OCI-LY7 (cell line): ENCODE measurements around the gene MYH11. TPM values are rescaled to one million over a fixed set of nuclear protein-coding genes. Genes with fewer than 3 reads are reported as not detected.

Source experiments
- BruUV-seq: library from RNA; stranded (reverse); fragments of 400-500 nt; replicated peaks from 2 replicates; lab custom pipeline; 2021; lab: Mats Ljungman, UMichigan
- CTCF ChIA-PET: fragments of 300-600 bp; sonication (Branson Sonifier 250); formaldehyde crosslinking; loops from one replicate; lab custom pipeline; 2022; ENCODE audit warnings: antibody characterized with exemption; ENCODE audit not compliant: unreplicated experiment; lab: Charles Lee
- POLR2A ChIA-PET: fragments of 300-600 bp; sonication (Branson Sonifier 250); formaldehyde crosslinking; loops from one replicate; lab custom pipeline; 2022; ENCODE audit warnings: antibody characterized with exemption; lab: Charles Lee
- DNase-seq: peaks from one replicate; pipeline ENCODE4 v3.0.0-alpha.2; 2015; ENCODE audit warnings: low spot score
- H2AFZ ChIP-seq: fragments of 200-600 bp; sonication (generic), shearing (Covaris generic); 2 replicates; pipeline ENCODE4 v1.6.1; 2014; ENCODE audit warnings: mild to moderate bottlenecking, antibody characterized with exemption, low read length, moderate library complexity
- H3K27ac ChIP-seq: fragments of 200-600 bp; sonication (generic); 2 replicates; pipeline ENCODE4 v1.5.1; 2014; ENCODE audit warnings: mixed run types, low read depth, mild to moderate bottlenecking, moderate library complexity, low read length, inconsistent platforms; ENCODE audit not compliant: poor library complexity, severe bottlenecking
- H3K36me3 ChIP-seq: fragments of 200-600 bp; sonication (generic); 2 replicates; pipeline ENCODE4 v1.6.1; 2014; ENCODE audit warnings: mild to moderate bottlenecking, antibody characterized with exemption, low read length, moderate library complexity, mixed read lengths; ENCODE audit not compliant: insufficient read depth
- H3K4me1 ChIP-seq: fragments of 200-600 bp; sonication (generic); 2 replicates; pipeline ENCODE4 v1.5.1; 2014; ENCODE audit warnings: mild to moderate bottlenecking, low read length; ENCODE audit not compliant: insufficient read depth, poor library complexity, severe bottlenecking
- H3K4me2 ChIP-seq: fragments of 200-600 bp; sonication (generic); 2 replicates; pipeline ENCODE4 v1.6.1; 2014; ENCODE audit warnings: mild to moderate bottlenecking, low read length
- H3K4me3 ChIP-seq: fragments of 200-600 bp; sonication (generic); 2 replicates; pipeline ENCODE4 v1.5.1; 2014; ENCODE audit warnings: mild to moderate bottlenecking, low read depth, low read length; ENCODE audit not compliant: poor library complexity, severe bottlenecking
- H3K79me2 ChIP-seq: fragments of 200-600 bp; sonication (generic); 2 replicates; pipeline ENCODE4 v1.6.1; 2016; ENCODE audit warnings: low read depth, mild to moderate bottlenecking, low read length, moderate library complexity, mixed read lengths; ENCODE audit not compliant: insufficient read depth
- H3K9me2 ChIP-seq: fragments of 200-600 bp; sonication (generic); 2 replicates; pipeline ENCODE4 v1.6.1; 2016; ENCODE audit warnings: mild to moderate bottlenecking, low read length, mixed read lengths; ENCODE audit not compliant: insufficient read depth
- H3K9me3 ChIP-seq: fragments of 200-600 bp; sonication (generic); 2 replicates; pipeline ENCODE4 v1.6.1; 2014; ENCODE audit warnings: mild to moderate bottlenecking, mixed run types, low read length, mixed read lengths
- H4K20me1 ChIP-seq: fragments of 200-600 bp; sonication (generic); 2 replicates; pipeline ENCODE4 v1.6.1; 2014; ENCODE audit warnings: mild to moderate bottlenecking, antibody characterized with exemption, low read length, moderate library complexity, mixed read lengths; ENCODE audit not compliant: insufficient read depth
- CTCF ChIP-seq: fragments of 200-600 bp; sonication (generic); conservative IDR thresholded peaks from 2 replicates; pipeline ENCODE4 v1.5.1; 2014; ENCODE audit warnings: mild to moderate bottlenecking, antibody characterized with exemption, low read length, moderate library complexity, mixed read lengths
- EZH2phosphoT487 ChIP-seq: fragments of 200-600 bp; sonication (generic); IDR thresholded peaks from 2 replicates; pipeline ENCODE4 v1.6.1; 2018; ENCODE audit warnings: low read depth, borderline replicate concordance, mild to moderate bottlenecking, mixed run types, antibody characterized with exemption, low read length, moderate library complexity, mixed read lengths
- intact Hi-C: fragments of 100-400 bp; cut with micrococcal nuclease; formaldehyde crosslinking; loops from one replicate; pipeline ENCODE4 v1.10.0; 2022; ENCODE audit not compliant: unreplicated experiment
- total RNA-seq, 2 experiments: library from RNA; depleted of rRNA in 1 of 2; stranded (reverse); fragments of >200 nt in 1 of 2; shearing (Covaris generic) in 1 of 2; gene quantifications; 2 replicates each; pipeline ENCODE4 v1.2.3, GENCODE V29; 2014 to 2022

Gene MYH11
- total RNA-seq, 2 experiments from 2014 or later, result 5.7 to 33.8 TPM

- CTCF ChIA-PET, result interaction anchor here (1.1 kb wide), 1 partner anchor 15 kb away, joined by 5 read pairs; the partner anchor contains the start of gene CEP20
- no TSS peak for BruUV-seq
- no peaks in the 10 kb centered on the region for H3K9me2 ChIP-seq
- intact Hi-C loops, result no loop called here
- H3K4me3 ChIP-seq, result no peak overlapping the region
- peaks cover 89% of the 10 kb centered on the region for H3K36me3 ChIP-seq
- H3K4me2 ChIP-seq, result no peak overlapping the region
- no peaks in the 10 kb centered on the region for H3K9me3 ChIP-seq
- no peaks in the 10 kb centered on the region for H4K20me1 ChIP-seq
- POLR2A ChIA-PET, result interaction anchor here (0.8 to 3.8 kb wide), 5 partner anchors 10 to 151 kb away, joined by 3 to 17 read pairs (median 3); partner anchors contain the start of gene CEP20
- no peaks in the 10 kb centered on the region for H3K4me1 ChIP-seq
- H3K79me2 ChIP-seq, result peaks cover 8% of the 10 kb centered on the region; the same call in 1 of the 2 replicates
- DNase-seq, result no peak
- H2AFZ ChIP-seq, result no peak overlapping the region
- no peak overlapping the region for H3K27ac ChIP-seq
- TF ChIP-seq CTCF, result no peak
- TF ChIP-seq EZH2phosphoT487, result no peak
Measured at GRCh38 chr16:15873737-15874136, 16.9 kb upstream of the MYH11 start.

GRCh38 chr16:15873301-15873700 is 16.5 kb upstream of the MYH11 start:
- TF ChIP-seq EZH2phosphoT487 (no peak), CTCF (no peak)
- H3K27ac ChIP-seq, result no peak overlapping the region
- BruUV-seq, result no TSS peak
- no peak overlapping the region for H2AFZ ChIP-seq
- intact Hi-C loops, result no loop called here
- ChIA-PET CTCF (interaction anchor here (1.1 kb wide), 1 partner anchor 15 kb away, joined by 5 read pairs; the partner anchor contains the start of gene CEP20), POLR2A (interaction anchor here (0.8 to 3.8 kb wide), 4 partner anchors 10 to 151 kb away, joined by 3 to 17 read pairs (median 4); partner anchors contain the start of gene CEP20)
- H3K4me2 ChIP-seq, result no peak overlapping the region
- no peaks in the 10 kb centered on the region for H3K4me1 ChIP-seq
- H3K9me2 ChIP-seq, result no peaks in the 10 kb centered on the region
- H4K20me1 ChIP-seq, result no peaks in the 10 kb centered on the region
- H3K4me3 ChIP-seq, result no peak overlapping the region
- peaks cover 8% of the 10 kb centered on the region; the same call in 1 of the 2 replicates for H3K79me2 ChIP-seq
- peaks cover 89% of the 10 kb centered on the region for H3K36me3 ChIP-seq
- H3K9me3 ChIP-seq, result no peaks in the 10 kb centered on the region
- DNase-seq, result no peak

GRCh38 chr16:15870011-15870410 is 13.2 kb upstream of the MYH11 start:
- H2AFZ ChIP-seq, result no peak overlapping the region
- intact Hi-C loops, result no loop called here
- no TSS peak for BruUV-seq

More at GRCh38 chr16:15870011-15870410, 13.2 kb upstream of the MYH11 start:
- DNase-seq, result no peak
- H3K27ac ChIP-seq, result no peak overlapping the region
- H3K79me2 ChIP-seq, result peaks cover 5% of the 10 kb centered on the region; the same call in 1 of the 2 replicates
- POLR2A ChIA-PET, result interaction anchor here (1.1 kb wide), 1 partner anchor 9 kb away, joined by 4 read pairs; no protein-coding TSS in a partner anchor
- no peaks in the 10 kb centered on the region for H4K20me1 ChIP-seq
- CTCF ChIA-PET, result no interaction called here
- H3K9me2 ChIP-seq, result no peaks in the 10 kb centered on the region
- H3K36me3 ChIP-seq, result peaks cover 96% of the 10 kb centered on the region
- TF ChIP-seq CTCF (no peak), EZH2phosphoT487 (no peak)
- no peak overlapping the region for H3K4me2 ChIP-seq
- no peaks in the 10 kb centered on the region for H3K4me1 ChIP-seq
- no peaks in the 10 kb centered on the region for H3K9me3 ChIP-seq
- no peak overlapping the region for H3K4me3 ChIP-seq
